Measurements from ENCODE around the gene PAF1. TPM values are rescaled to one million over a fixed set of nuclear protein-coding genes. Genes with fewer than 3 reads are reported as not detected.
A peak's percentile ranks its signal among the peaks of the same experiment; 100 is the strongest.

PAF1 gene
- total and polyA plus RNA-seq, 2 of the 13 experiments (the other 11 are each of a cell fraction or from before 2014, with no cell fraction given), result 30.2 to 31.1 TPM

DNA sequence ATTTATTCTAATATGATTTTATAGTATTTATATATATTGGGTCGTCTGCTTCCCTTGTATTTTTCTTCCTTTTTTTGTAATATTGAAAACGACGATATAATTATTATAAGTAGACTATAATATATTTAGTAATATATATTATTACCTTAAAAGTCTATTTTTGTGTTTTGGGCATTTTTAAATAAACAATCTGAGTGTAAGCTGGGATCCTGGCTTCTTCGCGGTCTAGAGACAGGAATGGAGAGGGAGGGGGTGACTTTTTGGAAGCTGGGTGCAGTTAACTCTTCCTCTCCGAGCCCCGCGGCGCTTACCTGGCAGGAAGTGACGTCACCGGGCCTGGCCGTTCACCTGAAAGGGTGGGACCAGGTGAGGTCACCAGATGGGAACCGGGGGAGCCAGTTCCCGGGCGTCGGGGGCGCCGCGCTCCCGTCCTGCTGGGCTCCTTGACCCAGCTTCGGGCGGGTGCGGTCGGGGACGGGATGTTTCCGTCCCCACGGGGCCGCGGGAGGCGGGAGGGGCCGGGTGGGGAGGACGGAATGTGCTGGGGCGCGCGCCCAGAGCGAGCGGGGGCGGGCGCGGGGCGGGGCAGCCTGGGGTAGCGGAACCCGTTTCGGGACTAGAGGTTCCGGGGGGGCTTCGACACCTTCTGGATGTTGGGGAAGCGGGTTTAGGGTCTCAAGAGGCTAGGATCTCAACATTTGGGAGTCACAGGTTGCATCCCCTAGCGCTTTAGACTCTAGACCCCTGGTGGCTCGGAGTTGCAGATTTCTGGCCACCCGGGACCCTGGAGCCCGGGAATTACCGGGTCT, 18.5 kb upstream of the PAF1 start (continued):
- TF ChIP-seq, protein P1, sequence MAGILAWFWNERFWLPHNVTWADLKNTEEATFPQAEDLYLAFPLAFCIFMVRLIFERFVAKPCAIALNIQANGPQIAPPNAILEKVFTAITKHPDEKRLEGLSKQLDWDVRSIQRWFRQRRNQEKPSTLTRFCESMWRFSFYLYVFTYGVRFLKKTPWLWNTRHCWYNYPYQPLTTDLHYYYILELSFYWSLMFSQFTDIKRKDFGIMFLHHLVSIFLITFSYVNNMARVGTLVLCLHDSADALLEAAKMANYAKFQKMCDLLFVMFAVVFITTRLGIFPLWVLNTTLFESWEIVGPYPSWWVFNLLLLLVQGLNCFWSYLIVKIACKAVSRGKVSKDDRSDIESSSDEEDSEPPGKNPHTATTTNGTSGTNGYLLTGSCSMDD (CRISPR knock-in tag; IDR thresholded peaks at IDR 0.05), result no peak
- TF ChIP-seq MTA3 (CRISPR knock-in tag; IDR thresholded peaks at IDR 0.05) (no peak), KLF13 (CRISPR knock-in tag; IDR thresholded peaks at IDR 0.05) (no peak), KDM2A (CRISPR knock-in tag; IDR thresholded peaks at IDR 0.05; ENCODE audit: borderline replicate concordance, low read depth) (peak; percentile 89), ARNTL (CRISPR knock-in tag; IDR thresholded peaks at IDR 0.05) (no peak), ZNF724P (CRISPR knock-in tag; IDR thresholded peaks at IDR 0.05; ENCODE audit: borderline replicate concordance) (peak; percentile 75; the same call in 1 of the 2 replicates), ZNF790 (CRISPR knock-in tag; IDR thresholded peaks at IDR 0.05; ENCODE audit: borderline replicate concordance) (0 out of 2 replicates have a peak, but pooled peaks have one; percentile 30), KDM3A (CRISPR knock-in tag; IDR thresholded peaks at IDR 0.05; ENCODE audit: low read depth) (peak; percentile 26; the same call in 1 of the 2 replicates), YEATS4 (CRISPR knock-in tag; IDR thresholded peaks at IDR 0.05; ENCODE audit: borderline replicate concordance) (no peak), THYN1 (CRISPR knock-in tag; IDR thresholded peaks at IDR 0.05; ENCODE audit: borderline replicate concordance, low read depth) (no peak), KDM5B (CRISPR knock-in tag; IDR thresholded peaks at IDR 0.05; ENCODE audit: borderline replicate concordance) (no peak), ZZZ3 (CRISPR knock-in tag; IDR thresholded peaks at IDR 0.05; ENCODE audit: borderline replicate concordance) (no peak)
- TF ChIP-seq, protein P2, sequence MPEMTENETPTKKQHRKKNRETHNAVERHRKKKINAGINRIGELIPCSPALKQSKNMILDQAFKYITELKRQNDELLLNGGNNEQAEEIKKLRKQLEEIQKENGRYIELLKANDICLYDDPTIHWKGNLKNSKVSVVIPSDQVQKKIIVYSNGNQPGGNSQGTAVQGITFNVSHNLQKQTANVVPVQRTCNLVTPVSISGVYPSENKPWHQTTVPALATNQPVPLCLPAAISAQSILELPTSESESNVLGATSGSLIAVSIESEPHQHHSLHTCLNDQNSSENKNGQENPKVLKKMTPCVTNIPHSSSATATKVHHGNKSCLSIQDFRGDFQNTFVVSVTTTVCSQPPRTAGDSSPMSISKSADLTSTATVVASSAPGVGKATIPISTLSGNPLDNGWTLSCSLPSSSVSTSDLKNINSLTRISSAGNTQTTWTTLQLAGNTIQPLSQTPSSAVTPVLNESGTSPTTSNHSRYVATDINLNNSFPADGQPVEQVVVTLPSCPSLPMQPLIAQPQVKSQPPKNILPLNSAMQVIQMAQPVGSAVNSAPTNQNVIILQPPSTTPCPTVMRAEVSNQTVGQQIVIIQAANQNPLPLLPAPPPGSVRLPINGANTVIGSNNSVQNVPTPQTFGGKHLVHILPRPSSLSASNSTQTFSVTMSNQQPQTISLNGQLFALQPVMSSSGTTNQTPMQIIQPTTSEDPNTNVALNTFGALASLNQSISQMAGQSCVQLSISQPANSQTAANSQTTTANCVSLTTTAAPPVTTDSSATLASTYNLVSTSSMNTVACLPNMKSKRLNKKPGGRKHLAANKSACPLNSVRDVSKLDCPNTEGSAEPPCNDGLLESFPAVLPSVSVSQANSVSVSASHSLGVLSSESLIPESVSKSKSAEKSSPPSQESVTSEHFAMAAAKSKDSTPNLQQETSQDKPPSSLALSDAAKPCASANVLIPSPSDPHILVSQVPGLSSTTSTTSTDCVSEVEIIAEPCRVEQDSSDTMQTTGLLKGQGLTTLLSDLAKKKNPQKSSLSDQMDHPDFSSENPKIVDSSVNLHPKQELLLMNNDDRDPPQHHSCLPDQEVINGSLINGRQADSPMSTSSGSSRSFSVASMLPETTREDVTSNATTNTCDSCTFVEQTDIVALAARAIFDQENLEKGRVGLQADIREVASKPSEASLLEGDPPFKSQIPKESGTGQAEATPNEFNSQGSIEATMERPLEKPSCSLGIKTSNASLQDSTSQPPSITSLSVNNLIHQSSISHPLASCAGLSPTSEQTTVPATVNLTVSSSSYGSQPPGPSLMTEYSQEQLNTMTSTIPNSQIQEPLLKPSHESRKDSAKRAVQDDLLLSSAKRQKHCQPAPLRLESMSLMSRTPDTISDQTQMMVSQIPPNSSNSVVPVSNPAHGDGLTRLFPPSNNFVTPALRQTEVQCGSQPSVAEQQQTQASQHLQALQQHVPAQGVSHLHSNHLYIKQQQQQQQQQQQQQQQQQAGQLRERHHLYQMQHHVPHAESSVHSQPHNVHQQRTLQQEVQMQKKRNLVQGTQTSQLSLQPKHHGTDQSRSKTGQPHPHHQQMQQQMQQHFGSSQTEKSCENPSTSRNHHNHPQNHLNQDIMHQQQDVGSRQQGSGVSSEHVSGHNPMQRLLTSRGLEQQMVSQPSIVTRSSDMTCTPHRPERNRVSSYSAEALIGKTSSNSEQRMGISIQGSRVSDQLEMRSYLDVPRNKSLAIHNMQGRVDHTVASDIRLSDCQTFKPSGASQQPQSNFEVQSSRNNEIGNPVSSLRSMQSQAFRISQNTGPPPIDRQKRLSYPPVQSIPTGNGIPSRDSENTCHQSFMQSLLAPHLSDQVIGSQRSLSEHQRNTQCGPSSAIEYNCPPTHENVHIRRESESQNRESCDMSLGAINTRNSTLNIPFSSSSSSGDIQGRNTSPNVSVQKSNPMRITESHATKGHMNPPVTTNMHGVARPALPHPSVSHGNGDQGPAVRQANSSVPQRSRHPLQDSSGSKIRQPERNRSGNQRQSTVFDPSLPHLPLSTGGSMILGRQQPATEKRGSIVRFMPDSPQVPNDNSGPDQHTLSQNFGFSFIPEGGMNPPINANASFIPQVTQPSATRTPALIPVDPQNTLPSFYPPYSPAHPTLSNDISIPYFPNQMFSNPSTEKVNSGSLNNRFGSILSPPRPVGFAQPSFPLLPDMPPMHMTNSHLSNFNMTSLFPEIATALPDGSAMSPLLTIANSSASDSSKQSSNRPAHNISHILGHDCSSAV (CRISPR knock-in tag; IDR thresholded peaks at IDR 0.05; ENCODE audit: borderline replicate concordance), result no peak
- TF ChIP-seq, protein P3, sequence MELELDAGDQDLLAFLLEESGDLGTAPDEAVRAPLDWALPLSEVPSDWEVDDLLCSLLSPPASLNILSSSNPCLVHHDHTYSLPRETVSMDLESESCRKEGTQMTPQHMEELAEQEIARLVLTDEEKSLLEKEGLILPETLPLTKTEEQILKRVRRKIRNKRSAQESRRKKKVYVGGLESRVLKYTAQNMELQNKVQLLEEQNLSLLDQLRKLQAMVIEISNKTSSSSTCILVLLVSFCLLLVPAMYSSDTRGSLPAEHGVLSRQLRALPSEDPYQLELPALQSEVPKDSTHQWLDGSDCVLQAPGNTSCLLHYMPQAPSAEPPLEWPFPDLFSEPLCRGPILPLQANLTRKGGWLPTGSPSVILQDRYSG (CRISPR knock-in tag; IDR thresholded peaks at IDR 0.05), result no peak
- TF ChIP-seq, protein P4, sequence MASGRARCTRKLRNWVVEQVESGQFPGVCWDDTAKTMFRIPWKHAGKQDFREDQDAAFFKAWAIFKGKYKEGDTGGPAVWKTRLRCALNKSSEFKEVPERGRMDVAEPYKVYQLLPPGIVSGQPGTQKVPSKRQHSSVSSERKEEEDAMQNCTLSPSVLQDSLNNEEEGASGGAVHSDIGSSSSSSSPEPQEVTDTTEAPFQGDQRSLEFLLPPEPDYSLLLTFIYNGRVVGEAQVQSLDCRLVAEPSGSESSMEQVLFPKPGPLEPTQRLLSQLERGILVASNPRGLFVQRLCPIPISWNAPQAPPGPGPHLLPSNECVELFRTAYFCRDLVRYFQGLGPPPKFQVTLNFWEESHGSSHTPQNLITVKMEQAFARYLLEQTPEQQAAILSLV (CRISPR knock-in tag; IDR thresholded peaks at IDR 0.05; ENCODE audit: borderline replicate concordance), result peak; percentile 31; the same call in 1 of the 2 replicates

Measured in HepG2 (cell line).